Tibial nerve (tissue), 4 donors: ENCODE data around the gene RAMP1. TPM values are rescaled to one million over a fixed set of nuclear protein-coding genes. Genes with fewer than 3 reads are reported as not detected.
A peak's percentile ranks its signal among the peaks of the same experiment; 100 is the strongest.

ENCODE experiments used
- DNase-seq, 2 donors: peaks; one replicate each; pipeline ENCODE4 v3.0.0-alpha.2; 2019; ENCODE audit warnings: low spot score in 2 of 2
- H3K27ac ChIP-seq, 4 donors: fragments of 200-600 bp; sonication (generic) in 3 of 4; one replicate each; pipeline ENCODE4 v1.5.1; 2017 to 2019; ENCODE audit warnings: mild to moderate bottlenecking in 1 of 4
- H3K27me3 ChIP-seq, 2 donors: fragments of 200-600 bp; sonication (generic) in 1 of 2; one replicate each; pipeline versions ENCODE4 v1.5.1 to v1.6.0; 2017 to 2019
- H3K36me3 ChIP-seq, 3 donors: fragments of 200-600 bp; sonication (generic); one replicate each; pipeline ENCODE4 v1.5.1; 2018 to 2019
- H3K4me1 ChIP-seq, 4 donors: fragments of 200-600 bp; sonication (generic) in 3 of 4; one replicate each; pipeline ENCODE4 v1.5.1; 2017 to 2019
- H3K4me3 ChIP-seq, 4 donors: fragments of 200-600 bp; sonication (generic) in 3 of 4; one replicate each; pipeline ENCODE4 v1.5.1; 2017 to 2019; ENCODE audit warnings: mild to moderate bottlenecking in 1 of 4, moderate library complexity in 1 of 4
- H3K9me3 ChIP-seq, 4 donors: fragments of 200-600 bp; sonication (generic) in 3 of 4; one replicate each; pipeline ENCODE4 v1.5.1; 2017 to 2019
- EP300 ChIP-seq, 2 donors: sonication (generic); formaldehyde crosslinking; IDR thresholded peaks; one replicate each; pipeline ENCODE4 v1.6.1; 2017; ENCODE audit warnings: antibody characterized with exemption in 2 of 2, mild to moderate bottlenecking in 1 of 2
- POLR2A ChIP-seq, 2 donors: fragments of 450-650 bp; IDR thresholded peaks; one replicate each; pipeline ENCODE4 v1.6.1; 2017; ENCODE audit warnings: antibody characterized with exemption in 2 of 2, mild to moderate bottlenecking in 2 of 2, moderate library complexity in 2 of 2
- WGBS, 2 donors: methylation state at CpG; one replicate each; pipeline ENCODE4 v1.1.5; 2018; 5-methylcytosine and 5-hydroxymethylcytosine counted together
- total RNA-seq, 4 donors: library from RNA; depleted of rRNA; stranded (reverse); fragments of >200 nt; gene quantifications; one replicate each; pipeline ENCODE4 v1.1.0, GENCODE V29; 2016
- TF ChIP-seq, protein P1 (sequence below), 5 experiments: fragments of 200-600 bp in 3 of 5; fragments of 450-650 bp in 2 of 5; sonication (generic) in 3 of 5; IDR thresholded peaks; one replicate each; pipeline ENCODE4 v1.5.1; 2016 to 2019; ENCODE audit warnings: antibody characterized with exemption in 5 of 5, mild to moderate bottlenecking in 3 of 5, moderate library complexity in 2 of 5

The RAMP1 gene
- total RNA-seq, 4 donors from 2014 or later, result 60.6 to 105 (median 76.2) TPM

DNA sequence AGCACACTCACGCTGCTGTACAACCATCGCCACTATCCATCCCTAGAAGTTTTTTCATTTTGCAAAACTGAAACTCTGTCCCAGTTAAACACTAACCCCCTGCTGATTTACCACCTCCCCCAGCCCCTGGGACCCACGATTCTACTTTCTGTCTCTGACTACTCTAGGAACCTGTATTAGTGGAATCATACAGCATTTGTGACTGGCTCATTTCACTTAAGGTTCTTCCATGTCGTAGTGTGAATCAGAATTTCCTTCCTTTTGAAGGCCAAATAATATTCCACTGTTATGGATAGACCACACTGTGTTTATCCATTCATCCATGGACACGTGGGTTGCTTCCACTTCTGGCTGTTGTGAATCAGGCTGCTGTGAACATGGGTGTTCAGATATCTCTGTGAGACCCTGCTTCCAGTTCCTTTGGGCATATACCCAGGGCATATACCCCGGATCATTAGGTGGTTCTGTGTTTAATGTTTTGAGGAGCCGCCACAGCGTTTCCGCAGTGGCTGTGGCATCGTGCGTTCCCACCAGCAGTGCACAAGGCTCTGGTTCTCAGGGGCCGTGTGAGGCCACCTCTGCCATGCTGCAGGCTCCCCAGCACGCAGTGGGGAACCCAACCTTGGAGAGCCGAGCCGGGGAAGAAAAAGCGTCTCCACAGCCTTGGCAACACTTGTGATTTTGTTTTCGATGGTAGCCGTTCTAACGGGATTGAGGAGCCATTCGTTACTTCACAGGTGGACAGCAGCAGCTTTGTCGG is 10.1 kb downstream of the RAMP1 start:
- Histone ChIP-seq H3K4me1 (peaks cover 0 to 21% (median 7%) of the 10 kb centered on the region in 4 donors), H3K4me3 (no peak overlapping the region), H3K36me3 (no peaks in the 10 kb centered on the region), H3K27ac (peak overlapping the region in 1 of 4 donors; percentile 72), H3K9me3 (no peaks in the 10 kb centered on the region), H3K27me3 (no peaks in the 10 kb centered on the region)
- WGBS, 2 donors, result 89 to 96% methylated on average over 21 of the region's 21 CpGs
- DNase-seq, result no peak
- TF ChIP-seq EP300 (IDR thresholded peaks at IDR 0.05) (no peak), POLR2A (IDR thresholded peaks at IDR 0.05) (no peak)
- TF ChIP-seq, protein P1, sequence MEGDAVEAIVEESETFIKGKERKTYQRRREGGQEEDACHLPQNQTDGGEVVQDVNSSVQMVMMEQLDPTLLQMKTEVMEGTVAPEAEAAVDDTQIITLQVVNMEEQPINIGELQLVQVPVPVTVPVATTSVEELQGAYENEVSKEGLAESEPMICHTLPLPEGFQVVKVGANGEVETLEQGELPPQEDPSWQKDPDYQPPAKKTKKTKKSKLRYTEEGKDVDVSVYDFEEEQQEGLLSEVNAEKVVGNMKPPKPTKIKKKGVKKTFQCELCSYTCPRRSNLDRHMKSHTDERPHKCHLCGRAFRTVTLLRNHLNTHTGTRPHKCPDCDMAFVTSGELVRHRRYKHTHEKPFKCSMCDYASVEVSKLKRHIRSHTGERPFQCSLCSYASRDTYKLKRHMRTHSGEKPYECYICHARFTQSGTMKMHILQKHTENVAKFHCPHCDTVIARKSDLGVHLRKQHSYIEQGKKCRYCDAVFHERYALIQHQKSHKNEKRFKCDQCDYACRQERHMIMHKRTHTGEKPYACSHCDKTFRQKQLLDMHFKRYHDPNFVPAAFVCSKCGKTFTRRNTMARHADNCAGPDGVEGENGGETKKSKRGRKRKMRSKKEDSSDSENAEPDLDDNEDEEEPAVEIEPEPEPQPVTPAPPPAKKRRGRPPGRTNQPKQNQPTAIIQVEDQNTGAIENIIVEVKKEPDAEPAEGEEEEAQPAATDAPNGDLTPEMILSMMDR (IDR thresholded peaks at IDR 0.05), result no peak

DNA sequence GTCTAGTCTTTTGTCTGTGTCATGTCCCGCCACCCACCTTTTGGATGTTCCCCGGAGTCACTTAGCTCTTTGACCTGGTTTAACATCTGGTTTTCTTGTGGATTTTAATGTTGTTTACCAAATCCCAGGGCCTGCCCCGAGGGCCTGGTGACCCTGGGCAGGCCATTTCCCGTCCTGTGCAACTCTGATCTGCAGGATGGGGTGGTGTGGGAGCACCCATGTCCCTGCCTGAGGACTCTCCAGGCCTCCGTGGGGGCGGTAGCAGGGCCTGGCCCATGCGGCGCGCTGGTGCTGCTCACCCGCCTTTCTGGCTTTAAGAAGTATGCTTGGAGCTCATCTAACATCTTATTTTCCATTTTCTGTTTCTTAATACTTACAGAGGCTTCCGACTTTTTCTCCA is 10.7 kb downstream of the RAMP1 start:
- peaks cover 0 to 23% (median 7%) of the 10 kb centered on the region in 4 donors for H3K4me1 ChIP-seq
- H3K4me3 ChIP-seq, result no peak overlapping the region
- H3K27ac ChIP-seq, result peak overlapping the region in 1 of 4 donors; percentile 51
- 67 to 73% methylated on average over 11 of the region's 11 CpGs for WGBS, 2 donors
- no peaks in the 10 kb centered on the region for H3K36me3 ChIP-seq
- DNase-seq, result no peak
- no peaks in the 10 kb centered on the region for H3K9me3 ChIP-seq
- TF ChIP-seq EP300 (IDR thresholded peaks at IDR 0.05) (no peak), POLR2A (IDR thresholded peaks at IDR 0.05) (no peak)
- TF ChIP-seq, protein P1 (IDR thresholded peaks at IDR 0.05), result no peak
- no peaks in the 10 kb centered on the region for H3K27me3 ChIP-seq

DNA sequence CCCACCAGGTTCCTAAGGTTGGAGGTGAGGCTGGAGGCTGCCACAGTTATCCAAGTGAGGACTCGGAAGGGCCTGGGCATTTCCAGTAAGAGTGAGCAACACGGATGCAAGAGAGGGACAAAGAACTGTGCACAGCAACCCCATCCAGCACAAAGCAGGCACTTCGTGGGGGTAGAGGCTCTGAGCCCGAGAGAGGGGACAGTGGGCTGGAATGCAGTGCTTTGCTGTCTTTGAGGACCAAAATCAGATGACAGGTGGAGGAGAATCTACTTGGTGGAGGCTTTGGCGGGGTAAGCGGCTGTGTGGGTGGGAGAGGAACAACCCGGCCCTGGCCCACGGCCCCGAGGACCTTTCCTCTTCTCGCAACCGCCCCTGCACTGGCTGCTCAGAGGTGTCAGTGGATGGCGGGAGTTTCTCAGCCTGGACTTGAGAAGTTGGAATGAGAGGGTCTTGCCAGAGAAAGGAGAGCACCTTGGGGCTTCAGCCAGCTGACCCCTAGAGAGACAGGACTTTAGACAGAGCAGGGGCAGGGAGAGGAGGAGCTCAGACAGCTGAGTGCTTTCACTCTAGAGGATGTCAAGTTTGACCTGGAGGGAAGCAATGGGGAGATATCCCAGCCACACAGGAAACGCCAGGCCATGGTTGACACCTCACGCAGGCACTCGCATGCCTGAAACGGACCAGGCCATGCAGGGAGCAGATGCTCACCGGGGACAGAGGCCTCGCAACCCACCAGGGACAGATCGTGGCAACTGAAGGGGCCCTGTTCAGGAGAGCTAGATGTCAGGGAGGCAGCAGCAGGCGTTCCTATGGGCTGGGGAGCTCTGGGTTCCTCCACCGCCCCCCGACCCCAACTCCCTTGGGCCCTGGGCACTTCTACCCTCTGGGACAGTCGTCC is 11.6 kb downstream of the RAMP1 start:
- TF ChIP-seq, protein P1 (IDR thresholded peaks at IDR 0.05), result no peak
- no peak for TF ChIP-seq POLR2A (IDR thresholded peaks at IDR 0.05)
- H3K27me3 ChIP-seq, result no peaks in the 10 kb centered on the region
- no peak overlapping the region for H3K4me3 ChIP-seq
- peaks cover 0 to 23% (median 7%) of the 10 kb centered on the region in 4 donors for H3K4me1 ChIP-seq
- H3K9me3 ChIP-seq, result no peaks in the 10 kb centered on the region
- WGBS, 2 donors, result 76 to 79% methylated on average over 19 to 23 of the region's 23 CpGs
- H3K27ac ChIP-seq, result peak overlapping the region in 1 of 4 donors; percentile 51
- no peak for DNase-seq
- H3K36me3 ChIP-seq, result no peaks in the 10 kb centered on the region

DNA sequence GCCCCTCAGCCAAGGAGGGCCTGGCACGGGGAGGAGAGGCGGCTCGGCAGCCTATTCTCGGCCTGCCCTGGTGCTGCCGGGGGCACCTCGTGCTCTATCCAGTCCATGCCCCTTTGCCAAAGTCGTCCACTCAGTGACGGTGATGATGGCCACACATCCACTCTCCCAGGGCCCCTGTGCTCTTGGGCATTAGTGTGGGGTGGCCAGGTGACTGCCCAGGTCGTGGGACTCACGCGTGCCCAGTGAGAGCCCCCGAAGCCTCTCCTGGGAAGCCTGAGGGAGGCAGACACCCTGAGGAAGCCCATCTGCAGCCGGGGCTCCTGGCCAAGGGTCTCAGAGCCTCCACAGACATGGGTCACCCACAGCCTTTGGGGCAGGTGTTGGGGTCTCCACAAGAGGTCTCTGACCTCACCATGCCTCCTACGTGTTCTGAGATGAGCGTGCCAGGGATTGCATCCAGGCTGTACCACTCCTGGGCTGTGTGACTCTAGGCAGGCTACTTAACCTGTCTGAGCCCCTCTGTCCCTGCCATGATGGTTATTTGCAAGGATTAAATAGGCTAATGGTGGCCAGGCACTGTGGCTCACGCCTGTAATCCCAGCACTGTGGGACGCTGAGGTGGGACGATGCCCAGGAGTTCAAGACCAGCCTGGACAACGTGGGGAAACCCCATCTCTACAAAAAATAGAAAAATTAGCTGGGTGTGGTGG is 12.9 kb downstream of the RAMP1 start:
- no peak for TF ChIP-seq EP300 (IDR thresholded peaks at IDR 0.05)
- TF ChIP-seq POLR2A (IDR thresholded peaks at IDR 0.05), result no peak
- TF ChIP-seq, protein P1 (IDR thresholded peaks at IDR 0.05), result no peak
- H3K36me3 ChIP-seq, result no peaks in the 10 kb centered on the region
- H3K27me3 ChIP-seq, result no peaks in the 10 kb centered on the region
- peaks cover 0 to 23% (median 7%) of the 10 kb centered on the region in 4 donors for H3K4me1 ChIP-seq
- H3K27ac ChIP-seq, result no peak overlapping the region
- 90 to 91% methylated on average over 12 to 13 of the region's 19 CpGs for WGBS, 2 donors
- no peak for DNase-seq
- H3K4me3 ChIP-seq, result no peak overlapping the region
- H3K9me3 ChIP-seq, result no peaks in the 10 kb centered on the region
